CD4-positive, alpha-beta T cell treated with Interleukin-17A for 4 hours (primary cell): ENCODE data around the gene CEP350.
"Not testable (repeated sequence)": the region's sequence is repeated elsewhere in the genome, so short reads cannot be mapped to it uniquely, and the experiment has no call there.

Source experiments
- DNase-seq: peaks from one replicate; pipeline ENCODE4 v3.0.0-alpha.2; 2020; ENCODE audit warnings: mixed read lengths

CEP350 gene

GRCh38 chr1:179941454-179941853 is 13.2 kb upstream of the CEP350 start:
- no peak for DNase-seq

- no peak for DNase-seq
Measured at GRCh38 chr1:179950651-179951050, 4.0 kb upstream of the CEP350 start.

GRCh38 chr1:179951383-179952144 is 3.0 kb upstream of the CEP350 start:
- no peak for DNase-seq

DNA sequence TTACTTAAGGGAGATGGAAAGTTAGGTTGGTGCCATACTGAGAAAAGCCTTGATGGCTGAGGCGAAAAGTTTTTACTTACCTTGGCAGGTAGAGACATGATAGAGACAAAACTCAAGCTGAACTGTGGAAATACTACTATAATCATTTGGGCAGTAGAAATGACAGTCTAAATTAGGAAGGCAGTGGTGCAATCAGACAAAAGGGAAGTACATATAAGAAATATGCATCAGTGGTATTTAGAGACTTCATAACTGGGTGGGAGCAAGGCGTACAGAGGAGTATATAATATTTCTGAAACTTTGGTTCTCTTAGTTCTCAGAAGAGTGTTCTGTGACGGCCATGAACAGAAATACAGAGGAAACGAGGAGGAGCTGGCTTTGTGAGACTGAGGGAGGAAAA is 2.4 kb upstream of the CEP350 start:
- DNase-seq, result no peak

DNA sequence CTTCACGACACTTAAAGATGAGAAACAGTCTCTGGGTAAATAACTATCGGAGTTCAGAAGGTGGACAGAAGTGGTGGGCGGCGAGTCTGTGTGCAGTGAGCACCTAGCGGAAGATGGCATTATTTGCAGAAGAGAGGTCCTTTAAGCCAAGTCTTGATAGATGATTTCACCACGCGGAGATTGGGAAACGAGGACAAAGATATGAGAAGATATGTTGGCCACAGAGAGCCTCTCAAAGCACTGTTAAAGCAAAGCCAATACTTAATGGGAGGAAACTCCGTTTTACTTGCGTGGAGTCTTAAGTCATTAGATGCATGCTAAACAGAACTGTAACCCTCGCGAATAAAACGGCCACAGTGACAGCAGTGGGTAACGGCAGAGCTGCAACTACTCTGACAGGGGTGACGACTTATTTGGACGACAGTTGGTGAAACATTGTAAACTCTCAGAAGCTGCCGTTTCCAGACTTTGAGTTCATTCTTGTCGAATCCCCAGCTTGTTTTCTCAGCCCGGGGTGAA is 577 bp upstream of the CEP350 start:
- peak; percentile 44 for DNase-seq

GRCh38 chr1:179955287-179955680 is 674 bp downstream of the CEP350 start:
- no peak for DNase-seq

GRCh38 chr1:179955731-179956130 is 1.1 kb downstream of the CEP350 start:
- no peak for DNase-seq

GRCh38 chr1:179958359-179958758 is 3.7 kb downstream of the CEP350 start:
- no peak for DNase-seq

DNA sequence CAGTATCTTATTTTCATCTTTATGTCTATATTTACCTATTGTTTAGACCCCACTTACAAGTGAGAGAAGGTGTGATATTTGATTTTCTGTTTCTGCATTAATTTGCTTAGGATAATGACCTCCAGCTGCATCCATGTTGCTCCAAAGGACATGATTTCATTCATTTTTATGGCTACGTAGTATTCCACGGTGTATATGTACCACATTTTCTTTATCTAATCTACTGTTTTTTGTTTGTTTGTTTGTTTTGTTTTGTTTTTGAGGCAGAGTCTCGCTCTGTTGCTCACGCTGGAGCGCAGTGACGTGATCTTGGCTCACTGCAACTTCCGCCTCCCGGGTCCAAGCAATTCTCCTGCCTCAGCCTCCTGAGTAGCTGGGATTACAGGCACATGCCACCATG is 7.6 kb downstream of the CEP350 start:
- not testable (repeated sequence) for DNase-seq

- DNase-seq, result no peak
Measured at GRCh38 chr1:179966551-179966950, 11.9 kb downstream of the CEP350 start.

DNA sequence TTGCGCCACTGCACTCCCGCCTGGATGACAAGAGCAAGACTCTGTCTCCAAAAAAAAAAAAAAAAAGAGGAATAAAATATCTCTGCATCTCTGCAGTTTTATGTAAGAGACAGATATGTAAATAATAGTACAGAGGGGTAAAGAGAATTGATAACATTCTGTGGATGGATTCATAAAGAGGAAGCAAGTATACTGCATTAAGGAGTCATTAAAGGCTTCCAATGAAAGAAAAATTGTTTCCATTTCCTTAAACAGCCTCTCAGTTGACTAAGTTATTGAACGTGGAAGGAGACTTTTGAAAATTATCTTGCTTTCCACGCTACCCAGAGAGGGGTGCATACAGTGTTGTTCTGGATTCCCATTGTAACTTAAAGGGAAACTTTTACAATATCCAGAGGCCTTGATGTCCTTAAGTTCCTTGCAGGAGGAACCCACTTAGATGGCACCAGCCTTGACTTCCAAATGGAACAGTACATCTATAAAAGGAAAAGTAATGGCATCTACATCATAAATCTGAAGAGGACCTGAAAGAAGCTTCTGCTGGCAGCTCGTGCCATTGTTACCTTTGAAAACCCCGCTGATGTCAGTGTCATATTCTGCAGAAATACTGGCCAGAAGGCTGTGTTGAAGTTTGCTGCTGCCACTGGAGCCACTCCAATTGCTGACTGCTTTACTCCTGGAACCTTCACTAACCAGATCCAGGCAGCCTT is 13.8 kb downstream of the CEP350 start:
- no peak for DNase-seq

DNA sequence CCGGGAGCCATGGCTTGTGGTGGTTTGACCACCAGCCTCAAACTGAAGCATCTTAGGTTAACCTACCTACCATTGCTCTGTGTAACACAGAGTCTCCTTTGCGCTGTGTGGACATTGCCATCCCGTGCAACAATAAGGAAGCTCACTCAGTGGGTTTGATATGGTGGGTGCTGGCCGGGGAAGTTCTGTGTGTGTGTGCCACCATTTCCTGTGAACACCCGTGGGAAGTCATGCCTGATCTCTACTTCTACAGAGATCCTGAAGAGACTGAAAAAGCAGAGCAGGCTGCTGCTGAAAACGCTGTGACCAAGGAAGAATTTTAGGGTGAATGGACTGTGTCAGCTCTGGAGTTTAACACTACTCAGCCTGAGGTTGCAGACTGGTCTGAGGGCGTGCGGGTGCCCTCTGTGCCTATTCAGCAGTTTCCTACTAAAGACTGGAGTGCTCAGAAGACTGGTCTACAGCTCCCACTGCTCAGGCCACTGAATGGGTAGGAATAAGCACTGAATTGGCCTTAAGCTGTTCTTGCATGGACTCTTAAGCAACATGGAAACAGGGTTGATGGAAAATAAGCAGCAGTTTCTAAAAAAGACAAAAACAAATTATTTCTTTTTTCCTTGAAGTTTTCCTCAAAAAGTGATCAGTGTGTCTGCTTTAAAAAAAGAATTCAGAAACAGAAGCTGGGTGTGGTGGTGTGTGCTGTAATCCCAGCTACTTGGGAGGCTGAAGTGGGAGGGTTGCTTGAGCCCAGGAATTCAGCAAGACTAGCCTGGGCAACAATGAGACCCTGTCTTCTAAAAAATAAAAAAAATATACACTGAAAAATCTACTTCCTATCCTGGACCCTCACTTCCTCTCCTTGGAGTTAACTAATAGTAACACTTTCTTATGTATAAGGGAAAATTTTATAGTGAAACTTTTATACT is 14.6 kb downstream of the CEP350 start:
- DNase-seq, result no peak

DNA sequence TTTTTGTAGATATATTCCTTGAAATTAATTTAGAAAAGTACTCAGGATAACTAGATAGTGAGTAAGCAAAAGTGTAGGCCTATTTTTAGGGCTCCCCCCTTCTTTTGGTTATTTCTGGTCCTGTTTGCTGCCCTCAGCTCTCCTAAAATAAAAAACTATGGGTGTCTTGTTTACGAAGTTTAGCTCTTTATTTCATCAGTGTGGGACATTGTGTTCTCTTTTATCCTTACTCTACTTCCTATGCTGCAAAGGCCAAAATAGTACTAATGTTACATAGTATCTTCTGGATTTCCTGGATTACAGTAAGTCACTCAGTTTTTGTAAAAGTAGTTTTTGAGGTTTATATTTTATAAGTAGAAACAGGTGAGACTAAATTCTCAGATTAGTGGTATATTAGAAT is 15.4 kb downstream of the CEP350 start:
- DNase-seq, result no peak

- DNase-seq, result no peak
Measured at GRCh38 chr1:179971563-179972496, 17.2 kb downstream of the CEP350 start.

GRCh38 chr1:179973198-179974110 is 18.8 kb downstream of the CEP350 start:
- DNase-seq, result no peak

DNA sequence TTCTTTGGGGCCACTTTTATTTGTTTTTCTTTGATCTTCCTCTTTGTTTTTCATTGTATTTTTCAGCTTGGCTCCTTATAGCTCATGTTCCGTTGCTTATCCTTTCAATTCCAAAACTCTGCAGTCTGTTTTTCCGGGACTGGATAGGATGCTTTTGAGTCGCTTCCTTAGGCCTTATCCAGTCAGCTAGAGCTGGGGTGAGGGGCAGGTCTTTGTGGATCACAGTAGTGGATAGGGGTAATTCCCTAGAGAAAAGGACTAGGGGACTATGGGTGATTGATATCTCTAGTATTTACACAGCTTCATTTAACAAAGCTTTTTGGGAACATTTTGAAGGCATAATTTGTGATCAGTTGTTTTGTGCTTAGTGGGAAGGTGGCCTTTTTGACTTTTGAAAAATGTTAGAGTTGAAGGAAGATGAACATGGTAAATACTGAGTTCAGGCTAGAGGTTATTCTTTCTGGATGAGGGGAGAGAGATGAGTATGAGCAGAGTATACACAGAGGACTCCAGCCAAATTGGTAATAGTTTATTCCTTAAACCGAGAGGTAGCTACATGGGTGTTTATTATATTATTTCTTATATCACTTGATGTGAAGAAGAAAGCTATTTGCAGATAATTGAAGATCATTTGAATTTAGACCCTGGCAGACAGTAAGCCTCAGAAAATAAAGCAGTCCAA is 22.5 kb downstream of the CEP350 start:
- no peak for DNase-seq

DNA sequence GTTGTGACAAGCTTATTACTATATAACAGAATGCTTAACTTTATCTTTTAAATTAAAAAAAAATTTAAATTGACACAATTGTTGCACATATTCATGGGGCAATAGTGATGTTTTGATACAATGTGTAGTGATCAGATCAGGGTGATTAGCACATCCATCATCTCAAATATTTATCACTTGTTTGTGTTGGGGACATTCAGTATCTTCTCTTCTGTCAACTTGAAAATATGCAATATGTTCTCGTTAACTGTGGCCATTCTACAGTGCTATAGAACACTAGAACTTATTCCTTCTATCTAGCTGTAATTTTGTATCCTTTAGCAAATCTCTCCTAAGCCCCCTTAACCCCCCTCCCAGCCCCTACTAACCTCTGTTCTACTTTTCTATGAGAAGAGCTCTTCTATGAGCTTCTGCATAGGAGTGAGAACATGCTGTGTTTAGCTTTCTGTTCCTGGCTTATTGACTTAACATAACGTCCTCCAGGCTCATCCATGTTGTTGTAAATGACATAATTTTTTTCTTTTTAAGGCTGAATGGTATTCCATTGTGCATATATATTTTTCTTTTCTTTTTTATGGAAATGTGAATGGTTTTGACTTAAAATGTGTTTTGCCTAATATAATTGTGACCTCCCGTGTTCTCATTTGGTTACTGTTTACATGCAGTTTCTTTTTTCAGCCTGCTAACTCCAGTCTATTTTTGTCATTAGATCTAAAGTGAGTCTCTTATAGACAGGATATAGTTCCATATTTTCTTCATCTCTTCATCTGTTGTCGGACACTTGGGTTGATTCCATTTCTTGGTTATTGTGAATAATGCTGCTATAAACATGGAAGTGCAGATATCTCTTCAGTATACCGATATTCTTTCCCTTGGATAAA is 23.8 kb downstream of the CEP350 start:
- no peak for DNase-seq

DNA sequence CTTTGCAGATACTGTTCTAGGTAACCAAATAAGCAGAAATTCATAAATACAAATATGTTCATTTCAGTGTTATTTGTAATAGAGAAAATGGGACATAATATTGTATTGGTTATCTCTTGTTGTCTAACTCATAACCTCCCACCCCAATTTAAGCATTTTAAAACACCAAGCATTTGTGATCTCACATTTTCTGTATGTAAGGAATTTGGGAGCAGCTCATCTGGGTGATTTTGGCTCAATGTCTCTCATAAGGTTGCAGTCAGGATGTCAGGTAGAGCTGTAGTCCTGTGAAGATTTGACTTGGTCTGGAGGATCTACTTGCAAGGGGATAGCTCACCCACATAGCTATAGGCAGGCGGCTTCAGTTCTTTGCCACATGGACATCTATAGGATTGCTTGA is 29.5 kb downstream of the CEP350 start:
- DNase-seq, result no peak

DNA sequence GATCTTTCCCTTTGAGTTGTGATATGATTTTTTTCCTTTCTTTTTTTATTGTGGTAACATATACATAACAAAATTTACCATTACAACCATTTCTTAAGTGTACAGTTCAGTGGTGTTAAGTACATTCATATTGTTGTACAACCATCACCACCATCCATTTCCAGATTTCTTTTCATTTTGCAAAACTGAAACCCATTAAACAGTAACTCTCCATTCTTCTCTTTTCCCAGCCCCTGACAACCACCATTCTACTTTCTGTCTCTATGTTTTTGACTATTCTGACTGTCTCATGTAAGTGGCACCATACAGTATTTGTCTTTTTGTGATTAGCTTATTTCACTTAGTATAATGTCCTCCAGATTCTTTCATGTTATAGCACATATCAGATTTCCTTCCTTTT is 30.3 kb downstream of the CEP350 start:
- DNase-seq, result no peak
